GM10248 (cell line): Measurements from ENCODE around the gene MALRD1.

Experiments used
- CTCF ChIA-PET: fragments of 300-600 bp; sonication (Branson Sonifier 250); formaldehyde crosslinking; extraction: SDS; loops from one replicate; lab custom pipeline; 2021; ENCODE audit warnings: antibody characterized with exemption; lab: Yijun Ruan, JAX
- POLR2A ChIA-PET: fragments of 350-650 bp; sonication (Branson Sonifier 250); formaldehyde crosslinking; extraction: SDS; loops from one replicate; lab custom pipeline; 2020; ENCODE audit warnings: antibody characterized with exemption; lab: Yijun Ruan, JAX
- DNase-seq: peaks from one replicate; pipeline ENCODE4 v3.0.0; 2012; ENCODE audit errors: extremely low spot score
- TF ChIP-seq, protein P1 (sequence below): IDR thresholded peaks from 2 replicates; pipeline ENCODE4 v1.5.1; 2012; ENCODE audit warnings: mild to moderate bottlenecking, low read depth; ENCODE audit errors: extremely low read depth, missing control alignments, control extremely low read depth

Gene MALRD1

DNA sequence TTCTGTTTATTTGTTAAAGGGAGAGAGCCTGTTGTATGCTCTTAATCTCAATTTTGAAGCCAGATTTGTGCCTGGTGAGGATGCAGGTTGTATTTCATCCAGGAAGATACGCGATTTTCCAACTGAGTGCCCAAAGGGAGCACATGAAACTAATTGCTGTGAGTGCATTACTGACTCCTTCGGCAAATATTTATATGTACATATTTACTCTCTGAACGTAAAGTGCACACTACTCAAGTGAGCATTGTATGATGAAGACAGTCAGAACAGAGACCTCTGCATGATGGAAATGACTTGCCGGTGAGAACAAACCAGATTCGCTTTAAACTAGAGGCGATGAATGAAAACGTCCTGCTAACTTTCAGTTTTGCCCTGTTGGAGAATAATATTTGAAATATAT is 130.1 kb downstream of the MALRD1 start:
- ChIA-PET CTCF (interaction anchor here (1.1 kb wide), 1 partner anchor 10 kb away, joined by 3 read pairs; no protein-coding TSS in a partner anchor), POLR2A (no interaction called here)
- TF ChIP-seq, protein P1, sequence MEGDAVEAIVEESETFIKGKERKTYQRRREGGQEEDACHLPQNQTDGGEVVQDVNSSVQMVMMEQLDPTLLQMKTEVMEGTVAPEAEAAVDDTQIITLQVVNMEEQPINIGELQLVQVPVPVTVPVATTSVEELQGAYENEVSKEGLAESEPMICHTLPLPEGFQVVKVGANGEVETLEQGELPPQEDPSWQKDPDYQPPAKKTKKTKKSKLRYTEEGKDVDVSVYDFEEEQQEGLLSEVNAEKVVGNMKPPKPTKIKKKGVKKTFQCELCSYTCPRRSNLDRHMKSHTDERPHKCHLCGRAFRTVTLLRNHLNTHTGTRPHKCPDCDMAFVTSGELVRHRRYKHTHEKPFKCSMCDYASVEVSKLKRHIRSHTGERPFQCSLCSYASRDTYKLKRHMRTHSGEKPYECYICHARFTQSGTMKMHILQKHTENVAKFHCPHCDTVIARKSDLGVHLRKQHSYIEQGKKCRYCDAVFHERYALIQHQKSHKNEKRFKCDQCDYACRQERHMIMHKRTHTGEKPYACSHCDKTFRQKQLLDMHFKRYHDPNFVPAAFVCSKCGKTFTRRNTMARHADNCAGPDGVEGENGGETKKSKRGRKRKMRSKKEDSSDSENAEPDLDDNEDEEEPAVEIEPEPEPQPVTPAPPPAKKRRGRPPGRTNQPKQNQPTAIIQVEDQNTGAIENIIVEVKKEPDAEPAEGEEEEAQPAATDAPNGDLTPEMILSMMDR = no peak
- no peak for DNase-seq

DNA sequence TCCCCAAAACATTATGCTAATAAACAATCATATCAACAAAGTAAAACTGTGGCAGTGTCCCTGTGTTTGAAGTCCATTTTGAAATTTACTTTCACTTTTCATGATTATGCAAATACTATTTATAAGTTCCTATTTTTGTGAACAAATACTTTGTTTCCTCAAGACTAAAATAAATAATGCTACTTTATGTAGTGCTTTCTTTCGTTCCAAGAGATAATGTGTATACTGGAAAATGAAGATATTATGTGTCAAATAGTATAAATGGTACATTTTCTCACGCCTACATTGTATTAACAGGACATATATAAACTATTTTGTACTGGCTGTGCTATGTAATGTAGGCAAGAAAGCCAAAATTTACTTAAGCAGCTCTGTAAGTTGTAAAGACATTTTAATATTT is 136.3 kb downstream of the MALRD1 start:
- no peak for DNase-seq
- ChIA-PET POLR2A (no interaction called here), CTCF (no interaction called here)
- TF ChIP-seq, protein P1 = no peak

DNA sequence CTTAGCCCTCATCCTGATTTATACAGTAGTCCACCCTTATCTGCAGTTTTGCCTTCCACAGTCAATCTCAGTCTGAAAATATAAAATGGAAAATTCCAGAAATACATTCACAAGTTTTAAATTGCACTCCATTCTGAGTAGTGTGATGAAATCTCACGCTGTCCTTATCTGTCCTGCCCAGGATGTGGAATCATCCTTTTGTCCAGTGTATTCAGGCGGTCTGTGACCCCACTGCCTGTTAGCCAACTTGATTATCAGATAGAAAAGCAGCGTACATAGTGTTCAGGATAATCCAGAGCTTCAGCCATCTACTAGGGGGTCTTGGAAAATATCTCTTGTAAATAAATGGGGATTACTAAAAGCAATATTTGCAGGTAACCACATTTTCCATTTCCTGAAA is 146.3 kb downstream of the MALRD1 start:
- CTCF ChIA-PET = no interaction called here
- POLR2A ChIA-PET = no interaction called here
- DNase-seq = no peak
- TF ChIP-seq, protein P1 = no peak

DNA sequence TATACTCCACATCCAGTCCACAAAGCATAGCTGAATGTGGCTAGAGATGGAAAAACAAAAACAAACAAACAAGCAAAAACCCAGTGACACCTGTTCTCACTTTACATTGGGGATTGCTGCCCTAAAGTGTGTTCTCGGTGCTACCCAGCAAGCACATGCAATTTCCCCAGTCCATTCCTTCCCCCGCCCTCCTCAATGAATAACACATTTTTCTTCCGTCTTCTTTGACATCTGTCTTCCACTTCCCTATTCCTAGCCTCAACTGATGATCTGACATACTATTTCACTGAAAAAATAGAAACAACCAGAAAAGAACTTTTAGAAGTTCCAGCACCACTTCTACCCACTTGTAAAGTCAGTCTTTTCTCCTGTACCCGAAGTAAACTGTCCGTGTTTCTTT is 147.1 kb downstream of the MALRD1 start:
- TF ChIP-seq, protein P1 = no peak
- CTCF ChIA-PET = no interaction called here
- no peak for DNase-seq
- POLR2A ChIA-PET = no interaction called here

DNA sequence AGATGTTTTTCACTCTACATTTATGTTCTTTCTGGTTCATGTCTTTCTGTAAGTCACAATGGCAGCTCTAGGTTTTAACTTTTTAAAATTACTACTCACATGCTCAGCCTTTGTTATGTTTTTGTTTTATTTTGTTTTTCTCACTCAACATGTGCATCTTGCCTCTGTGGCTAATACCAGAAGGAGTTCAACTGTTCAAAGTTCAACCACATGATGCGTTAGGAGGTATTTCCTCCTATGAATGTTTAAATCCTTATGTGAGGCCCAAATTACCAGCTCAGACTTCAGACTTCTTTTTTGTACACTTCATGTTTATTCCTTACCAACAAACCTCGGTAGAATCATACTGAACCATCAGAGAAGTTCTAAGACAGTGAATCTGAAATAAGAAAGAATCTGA is 151.6 kb downstream of the MALRD1 start:
- ChIA-PET CTCF (no interaction called here), POLR2A (no interaction called here)
- DNase-seq = no peak
- TF ChIP-seq, protein P1 = no peak

DNA sequence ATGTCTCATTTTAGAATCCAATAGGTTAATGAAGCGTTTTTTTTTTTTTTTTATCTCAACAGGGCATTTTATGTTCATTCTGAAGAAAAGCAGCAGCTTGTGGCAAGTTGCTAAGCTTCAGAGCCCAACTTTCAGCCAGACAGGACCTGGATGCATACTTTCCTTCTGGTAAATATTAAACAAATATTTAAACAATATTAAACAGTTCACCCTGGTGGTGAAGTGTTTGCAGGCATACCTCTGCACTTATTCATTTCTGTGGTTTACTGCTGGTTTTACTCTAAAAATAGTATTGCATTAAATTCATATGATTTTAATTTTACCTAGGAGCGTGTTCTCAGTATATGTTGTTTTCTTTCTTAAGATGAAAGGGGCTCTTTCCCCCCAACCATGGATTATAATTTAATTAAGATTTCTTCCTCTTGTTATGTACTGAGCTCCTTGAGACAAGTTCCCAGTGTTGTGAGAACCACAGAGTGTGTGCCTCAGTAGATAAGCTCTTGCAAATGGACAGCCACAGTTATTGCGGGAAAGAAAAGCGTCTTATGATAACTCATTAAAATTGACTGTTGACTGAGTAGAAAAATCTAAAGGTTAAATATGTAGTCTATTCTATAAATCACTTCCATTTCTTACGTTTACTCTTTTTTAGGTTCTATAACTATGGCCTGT is 155.8 kb downstream of the MALRD1 start:
- ChIA-PET CTCF (interaction anchor here (0.9 to 1.6 kb wide), 3 partner anchors 11 to 482 kb away, joined by 3 to 4 read pairs (median 3); no protein-coding TSS in a partner anchor), POLR2A (no interaction called here)
- no peak for DNase-seq
- TF ChIP-seq, protein P1 = no peak
